Type B pancreatic cell (in vitro differentiated cells): ENCODE results near the gene GART. TPM values are rescaled to one million over a fixed set of nuclear protein-coding genes. Genes with fewer than 3 reads are reported as not detected.

Experiments used
- DNase-seq: peaks from one replicate; pipeline ENCODE4 v3.0.0; 2021; ENCODE audit warnings: mixed read lengths; ENCODE audit not compliant: unreplicated experiment; ENCODE audit errors: extremely low spot score
- H3K27ac Mint-ChIP-seq: 2 replicates; pipeline ENCODE4 v1.8.0; 2021; ENCODE audit warnings: mild to moderate bottlenecking, mixed read lengths
- H3K27me3 Mint-ChIP-seq: 2 replicates; pipeline ENCODE4 v1.8.0; 2021; ENCODE audit warnings: mixed read lengths
- H3K36me3 Mint-ChIP-seq: 2 replicates; pipeline ENCODE4 v1.8.0; 2021; ENCODE audit warnings: mixed read lengths
- H3K4me1 Mint-ChIP-seq: one replicate; pipeline ENCODE4 v1.8.0; 2021; ENCODE audit warnings: mixed read lengths; ENCODE audit not compliant: unreplicated experiment
- H3K4me3 Mint-ChIP-seq: 2 replicates; pipeline ENCODE4 v1.8.0; 2021; ENCODE audit warnings: mild to moderate bottlenecking, mixed read lengths
- H3K9me3 Mint-ChIP-seq: 2 replicates; pipeline ENCODE4 v1.8.0; 2021; ENCODE audit warnings: mixed read lengths
- CTCF ChIP-seq: fragments of 200-600 bp; sonication (generic); conservative IDR thresholded peaks from 2 replicates; pipeline ENCODE4 v1.5.0; 2021; ENCODE audit warnings: antibody characterized with exemption, mild to moderate bottlenecking
- total RNA-seq: library from RNA; stranded (reverse); gene quantifications from 2 replicates; pipeline ENCODE4 v1.2.1, GENCODE V29; 2021; ENCODE audit warnings: low replicate concordance

GART gene
- total RNA-seq, 1 donor from 2014 or later = 107 TPM

- DNase-seq = no peak
- TF ChIP-seq CTCF = no peak
- no peak overlapping the region for H3K4me3 Mint-ChIP-seq
- no peaks in the 10 kb centered on the region for H3K27me3 Mint-ChIP-seq
- H3K4me1 Mint-ChIP-seq = peaks cover 5% of the 10 kb centered on the region
- no peaks in the 10 kb centered on the region for H3K9me3 Mint-ChIP-seq
- peaks cover 65% of the 10 kb centered on the region for H3K36me3 Mint-ChIP-seq
- no peak overlapping the region for H3K27ac Mint-ChIP-seq
Measured at GRCh38 chr21:33558777-33559421, 17.0 kb upstream of the GART start.

GRCh38 chr21:33557447-33557846, 15.5 kb upstream of the GART start:
- H3K27me3 Mint-ChIP-seq = no peaks in the 10 kb centered on the region
- no peaks in the 10 kb centered on the region for H3K9me3 Mint-ChIP-seq
- TF ChIP-seq CTCF = no peak
- peaks cover 62% of the 10 kb centered on the region for H3K36me3 Mint-ChIP-seq
- no peak overlapping the region for H3K4me3 Mint-ChIP-seq
- peaks cover 5% of the 10 kb centered on the region for H3K4me1 Mint-ChIP-seq
- H3K27ac Mint-ChIP-seq = no peak overlapping the region
- no peak for DNase-seq

GRCh38 chr21:33554982-33555344, 13.0 kb upstream of the GART start:
- H3K27me3 Mint-ChIP-seq = no peaks in the 10 kb centered on the region
- peaks cover 65% of the 10 kb centered on the region for H3K36me3 Mint-ChIP-seq
- H3K4me1 Mint-ChIP-seq = peaks cover 5% of the 10 kb centered on the region
- no peak for TF ChIP-seq CTCF
- no peak for DNase-seq
- H3K4me3 Mint-ChIP-seq = no peak overlapping the region
- no peaks in the 10 kb centered on the region for H3K9me3 Mint-ChIP-seq
- no peak overlapping the region for H3K27ac Mint-ChIP-seq

- Mint-ChIP-seq H3K36me3 (peaks cover 66% of the 10 kb centered on the region), H3K27me3 (no peaks in the 10 kb centered on the region), H3K4me3 (no peak overlapping the region), H3K4me1 (peaks cover 5% of the 10 kb centered on the region), H3K27ac (no peak overlapping the region), H3K9me3 (no peaks in the 10 kb centered on the region)
- no peak for DNase-seq
- no peak for TF ChIP-seq CTCF
Measured at GRCh38 chr21:33554236-33554981, 12.5 kb upstream of the GART start.

GRCh38 chr21:33552999-33553598, 11.2 kb upstream of the GART start:
- no peak overlapping the region for H3K27ac Mint-ChIP-seq
- no peaks in the 10 kb centered on the region for H3K9me3 Mint-ChIP-seq
- DNase-seq = no peak
- TF ChIP-seq CTCF = no peak
- H3K4me1 Mint-ChIP-seq = peaks cover 5% of the 10 kb centered on the region
- H3K4me3 Mint-ChIP-seq = no peak overlapping the region
- H3K27me3 Mint-ChIP-seq = no peaks in the 10 kb centered on the region
- H3K36me3 Mint-ChIP-seq = peaks cover 65% of the 10 kb centered on the region
